Measurements from ENCODE around the gene KNCN.

KNCN gene

GRCh38 chr1:46543761-46544560, 7.5 kb downstream of the KNCN start:
- DNase-seq (ENCODE audit: low spot score): no peak

- no peak for DNase-seq (ENCODE audit: low spot score)
Observed at GRCh38 chr1:46543382-46543760, 8.1 kb downstream of the KNCN start.

GRCh38 chr1:46539972-46540371, 11.5 kb downstream of the KNCN start:
- peak; percentile 89 for DNase-seq (ENCODE audit: low spot score)

GRCh38 chr1:46538147-46538546, 13.3 kb downstream of the KNCN start:
- no peak for DNase-seq (ENCODE audit: low spot score)

GRCh38 chr1:46537651-46538050, 13.8 kb downstream of the KNCN start:
- DNase-seq (ENCODE audit: low spot score): no peak

GRCh38 chr1:46536527-46536926, 14.9 kb downstream of the KNCN start:
- no peak for DNase-seq (ENCODE audit: low spot score)

GRCh38 chr1:46535063-46535462, 16.4 kb downstream of the KNCN start:
- no peak for DNase-seq (ENCODE audit: low spot score)

- DNase-seq (ENCODE audit: low spot score): peak; percentile 75
Observed at GRCh38 chr1:46533179-46533864, 18.1 kb downstream of the KNCN start.

- peak; percentile 92 for DNase-seq (ENCODE audit: low spot score)
Observed at GRCh38 chr1:46532498-46533178, 18.8 kb downstream of the KNCN start.

- no peak for DNase-seq (ENCODE audit: low spot score)
Observed at GRCh38 chr1:46532095-46532494, 19.4 kb downstream of the KNCN start.

- DNase-seq (ENCODE audit: low spot score): no peak
Observed at GRCh38 chr1:46530791-46531409, 20.5 kb downstream of the KNCN start.

GRCh38 chr1:46530311-46530710, 21.1 kb downstream of the KNCN start:
- DNase-seq (ENCODE audit: low spot score): no peak

GRCh38 chr1:46529031-46529630, 22.3 kb downstream of the KNCN start:
- no peak for DNase-seq (ENCODE audit: low spot score)

GRCh38 chr1:46528297-46528955, 23.0 kb downstream of the KNCN start:
- DNase-seq (ENCODE audit: low spot score): peak; percentile 48

- peak; percentile 92 for DNase-seq (ENCODE audit: low spot score)
Observed at GRCh38 chr1:46527474-46528296, 23.8 kb downstream of the KNCN start.

- DNase-seq (ENCODE audit: low spot score): no peak
Observed at GRCh38 chr1:46526691-46527291, 24.7 kb downstream of the KNCN start.

- no peak for DNase-seq (ENCODE audit: low spot score)
Observed at GRCh38 chr1:46526013-46526690, 25.3 kb downstream of the KNCN start.

GRCh38 chr1:46525253-46525983, 26.0 kb downstream of the KNCN start:
- DNase-seq (ENCODE audit: low spot score): no peak

- DNase-seq (ENCODE audit: low spot score): no peak
Observed at GRCh38 chr1:46524843-46525242, 26.6 kb downstream of the KNCN start.

All from AG20443 (cell line).